HL-60 (cell line): Measurements from ENCODE around the gene AIF1L.
A peak's percentile ranks its signal among the peaks of the same experiment; 100 is the strongest.

Experiments used
- DNase-seq, 2 experiments: peaks; one replicate each; pipeline ENCODE4 v3.0.0-alpha.2; 2010 to 2020; ENCODE audit warnings: low read depth in 1 of 2, low spot score in 1 of 2
- H3K27ac ChIP-seq: fragments of 250-450 bp; sonication (Bioruptor Pico); replicated peaks from 2 replicates; pipeline ENCODE4 v1.5.1; 2020; ENCODE audit warnings: mild to moderate bottlenecking, moderate library complexity
- H3K27me3 ChIP-seq: fragments of 250-450 bp; sonication (Bioruptor Pico); 2 replicates; pipeline ENCODE4 v1.5.1; 2021; ENCODE audit warnings: mild to moderate bottlenecking, moderate library complexity; ENCODE audit not compliant: insufficient read depth, poor library complexity, severe bottlenecking
- H3K4me3 ChIP-seq: replicated peaks from 2 replicates; pipeline ENCODE4 v1.5.1; 2011; ENCODE audit warnings: mild to moderate bottlenecking, control low read depth, low read length; ENCODE audit not compliant: insufficient read depth
- GABPA ChIP-seq: IDR thresholded peaks from 2 replicates; pipeline ENCODE4 v1.6.1; 2012; ENCODE audit warnings: low read depth
- POLR2AphosphoS5 ChIP-seq: IDR thresholded peaks from 2 replicates; pipeline ENCODE4 v1.6.1; 2012; ENCODE audit warnings: low read depth
- SPI1 ChIP-seq: IDR thresholded peaks from 2 replicates; pipeline ENCODE4 v1.6.1; 2012; ENCODE audit warnings: low read depth, mild to moderate bottlenecking, borderline replicate concordance
- TF ChIP-seq, protein P1 (sequence below): IDR thresholded peaks from one replicate; pipeline ENCODE4 v1.5.1; 2011; ENCODE audit warnings: low read length, control low read depth, inconsistent platforms; ENCODE audit not compliant: insufficient read depth
- TF ChIP-seq, protein P2 (sequence below): IDR thresholded peaks from 2 replicates; pipeline ENCODE4 v1.6.1; 2012; ENCODE audit warnings: low read depth; ENCODE audit not compliant: insufficient replicate concordance

The AIF1L gene

DNA sequence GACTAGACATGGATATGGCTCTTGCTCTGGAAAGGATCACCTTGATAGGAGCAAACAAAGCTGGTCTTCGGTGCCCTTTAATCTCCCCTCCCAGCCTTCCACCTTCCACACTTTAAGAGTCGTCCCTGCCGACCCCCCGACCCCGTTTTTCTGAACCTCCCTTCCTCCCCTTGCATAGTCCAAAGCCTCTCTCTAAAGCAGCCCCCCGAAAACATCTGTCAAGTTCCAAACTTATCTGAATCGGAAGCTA is 28.6 kb downstream of the AIF1L start:
- Histone ChIP-seq H3K27ac (peak overlapping the region; percentile 85), H3K4me3 (peak overlapping the region; percentile 98), H3K27me3 (no peaks in the 10 kb centered on the region)
- TF ChIP-seq, protein P1, sequence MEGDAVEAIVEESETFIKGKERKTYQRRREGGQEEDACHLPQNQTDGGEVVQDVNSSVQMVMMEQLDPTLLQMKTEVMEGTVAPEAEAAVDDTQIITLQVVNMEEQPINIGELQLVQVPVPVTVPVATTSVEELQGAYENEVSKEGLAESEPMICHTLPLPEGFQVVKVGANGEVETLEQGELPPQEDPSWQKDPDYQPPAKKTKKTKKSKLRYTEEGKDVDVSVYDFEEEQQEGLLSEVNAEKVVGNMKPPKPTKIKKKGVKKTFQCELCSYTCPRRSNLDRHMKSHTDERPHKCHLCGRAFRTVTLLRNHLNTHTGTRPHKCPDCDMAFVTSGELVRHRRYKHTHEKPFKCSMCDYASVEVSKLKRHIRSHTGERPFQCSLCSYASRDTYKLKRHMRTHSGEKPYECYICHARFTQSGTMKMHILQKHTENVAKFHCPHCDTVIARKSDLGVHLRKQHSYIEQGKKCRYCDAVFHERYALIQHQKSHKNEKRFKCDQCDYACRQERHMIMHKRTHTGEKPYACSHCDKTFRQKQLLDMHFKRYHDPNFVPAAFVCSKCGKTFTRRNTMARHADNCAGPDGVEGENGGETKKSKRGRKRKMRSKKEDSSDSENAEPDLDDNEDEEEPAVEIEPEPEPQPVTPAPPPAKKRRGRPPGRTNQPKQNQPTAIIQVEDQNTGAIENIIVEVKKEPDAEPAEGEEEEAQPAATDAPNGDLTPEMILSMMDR: no peak
- no peak for TF ChIP-seq POLR2AphosphoS5
- no peak for TF ChIP-seq SPI1
- TF ChIP-seq GABPA: no peak
- TF ChIP-seq, protein P2, sequence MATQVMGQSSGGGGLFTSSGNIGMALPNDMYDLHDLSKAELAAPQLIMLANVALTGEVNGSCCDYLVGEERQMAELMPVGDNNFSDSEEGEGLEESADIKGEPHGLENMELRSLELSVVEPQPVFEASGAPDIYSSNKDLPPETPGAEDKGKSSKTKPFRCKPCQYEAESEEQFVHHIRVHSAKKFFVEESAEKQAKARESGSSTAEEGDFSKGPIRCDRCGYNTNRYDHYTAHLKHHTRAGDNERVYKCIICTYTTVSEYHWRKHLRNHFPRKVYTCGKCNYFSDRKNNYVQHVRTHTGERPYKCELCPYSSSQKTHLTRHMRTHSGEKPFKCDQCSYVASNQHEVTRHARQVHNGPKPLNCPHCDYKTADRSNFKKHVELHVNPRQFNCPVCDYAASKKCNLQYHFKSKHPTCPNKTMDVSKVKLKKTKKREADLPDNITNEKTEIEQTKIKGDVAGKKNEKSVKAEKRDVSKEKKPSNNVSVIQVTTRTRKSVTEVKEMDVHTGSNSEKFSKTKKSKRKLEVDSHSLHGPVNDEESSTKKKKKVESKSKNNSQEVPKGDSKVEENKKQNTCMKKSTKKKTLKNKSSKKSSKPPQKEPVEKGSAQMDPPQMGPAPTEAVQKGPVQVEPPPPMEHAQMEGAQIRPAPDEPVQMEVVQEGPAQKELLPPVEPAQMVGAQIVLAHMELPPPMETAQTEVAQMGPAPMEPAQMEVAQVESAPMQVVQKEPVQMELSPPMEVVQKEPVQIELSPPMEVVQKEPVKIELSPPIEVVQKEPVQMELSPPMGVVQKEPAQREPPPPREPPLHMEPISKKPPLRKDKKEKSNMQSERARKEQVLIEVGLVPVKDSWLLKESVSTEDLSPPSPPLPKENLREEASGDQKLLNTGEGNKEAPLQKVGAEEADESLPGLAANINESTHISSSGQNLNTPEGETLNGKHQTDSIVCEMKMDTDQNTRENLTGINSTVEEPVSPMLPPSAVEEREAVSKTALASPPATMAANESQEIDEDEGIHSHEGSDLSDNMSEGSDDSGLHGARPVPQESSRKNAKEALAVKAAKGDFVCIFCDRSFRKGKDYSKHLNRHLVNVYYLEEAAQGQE: no peak
- DNase-seq: no peak

DNA sequence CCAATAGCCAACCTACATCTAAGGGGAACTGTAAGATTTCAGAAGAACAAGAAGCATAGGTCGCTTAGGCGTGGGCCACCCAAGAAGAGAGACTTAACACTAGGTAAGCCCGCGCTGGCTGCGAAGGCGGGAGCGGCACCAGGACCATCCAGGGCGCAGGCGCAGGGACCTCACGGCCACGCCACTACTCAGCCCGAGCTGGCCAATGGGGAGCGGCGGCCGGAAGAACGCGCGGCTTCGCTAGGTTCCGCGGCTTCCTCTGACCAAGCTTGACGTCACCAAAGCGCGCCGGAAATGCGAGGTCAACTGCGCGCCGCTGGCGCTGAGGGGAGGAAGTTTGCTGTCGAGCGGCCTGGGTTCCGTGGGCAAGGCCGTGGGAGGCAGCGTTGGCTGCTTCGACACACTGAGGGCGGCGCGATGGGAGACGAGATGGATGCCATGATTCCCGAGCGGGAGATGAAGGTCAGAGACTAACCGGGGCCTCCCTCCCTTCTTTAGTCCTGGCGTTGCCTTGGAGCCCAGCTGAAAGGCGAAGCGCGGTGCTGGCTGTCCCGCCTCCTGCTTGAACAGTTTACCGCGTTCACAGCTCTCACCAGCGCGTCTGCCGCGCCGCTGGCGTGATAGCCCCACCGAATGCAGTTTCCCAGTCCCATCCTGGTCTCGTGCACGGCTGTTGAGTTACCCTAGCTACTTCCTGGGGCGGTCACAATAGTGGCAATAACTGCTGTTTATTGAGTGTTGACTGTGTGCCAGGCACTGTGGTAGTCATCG is 29.1 kb downstream of the AIF1L start, which contains the start of gene NUP214:
TSS of gene NUP214 (plus strand) at position 299 of the 771 bp plus-strand sequence. CDS start at position 418, 119 bp downstream.
- TF ChIP-seq GABPA: peak; percentile 96
- TF ChIP-seq, protein P2: peak; percentile 45
- TF ChIP-seq, protein P1: no peak
- TF ChIP-seq SPI1: peak; percentile 66; the same call in 1 of the 2 replicates
- peak; percentile 97 for TF ChIP-seq POLR2AphosphoS5
- Histone ChIP-seq H3K27ac (peak within 1 kb of the TSS; percentile 85), H3K27me3 (no peaks in the 10 kb centered on the region), H3K4me3 (peak within 1 kb of the TSS; percentile 98)
- DNase-seq: peak; percentile 95 to 99

DNA sequence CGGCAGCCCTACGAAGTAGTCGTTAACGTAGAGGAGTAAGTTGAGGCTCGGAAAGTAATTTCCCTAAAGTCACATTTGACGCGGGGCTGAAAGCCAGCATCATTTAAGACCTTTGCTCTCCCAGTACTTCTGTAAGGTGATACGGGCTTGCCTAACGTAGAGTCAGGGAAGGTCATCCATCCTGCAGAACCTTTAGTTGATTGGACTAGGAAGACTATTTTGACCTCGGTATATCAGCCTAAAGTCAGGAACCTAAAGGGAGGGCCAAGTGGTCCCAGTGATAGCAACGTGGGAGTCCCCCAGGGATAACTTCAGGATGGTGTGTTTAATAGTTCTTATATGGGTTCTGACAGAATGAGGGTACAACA is 29.7 kb downstream of the AIF1L start:
- TF ChIP-seq GABPA: no peak
- TF ChIP-seq POLR2AphosphoS5: no peak
- TF ChIP-seq, protein P1: no peak
- TF ChIP-seq, protein P2: no peak
- TF ChIP-seq SPI1: no peak
- DNase-seq: no peak
- Histone ChIP-seq H3K4me3 (peak overlapping the region; percentile 98), H3K27me3 (no peaks in the 10 kb centered on the region), H3K27ac (peak overlapping the region; percentile 85)
